Stimulated activated CD8-positive, alpha-beta memory T cell treated with anti-CD3 and anti-CD28 coated beads, Interleukin-12 subunit alpha, Interleukin-12 subunit beta, amount 100 ng/mL, for 24 hours (primary cell): ENCODE results near the gene PLCD3.
A peak's percentile ranks its signal among the peaks of the same experiment; 100 is the strongest.

Source experiments
- DNase-seq: peaks from one replicate; pipeline ENCODE4 v3.0.0-alpha.2; 2020; ENCODE audit errors: extremely low read depth

The PLCD3 gene

DNA sequence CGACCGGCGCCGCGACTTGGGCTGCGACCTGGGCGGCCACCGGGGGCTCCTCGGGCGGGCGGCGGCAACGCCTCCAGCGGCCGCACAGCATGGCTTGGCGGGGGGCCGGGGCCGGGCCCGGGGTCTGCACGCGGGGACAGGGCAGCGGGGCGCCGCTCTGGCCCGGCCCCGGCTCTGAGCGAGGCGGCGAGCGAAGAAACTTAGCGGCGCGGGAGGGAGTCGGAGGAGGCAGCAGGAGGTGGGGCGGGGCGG is at the start of gene PLCD3:
TSS of gene PLCD3 (minus strand) at position 196 of the 252 bp plus-strand sequence. CDS start at position 91, 105 bp downstream.
- no peak for DNase-seq

GRCh38 chr17:45177563-45177962 is 45.2 kb upstream of the PLCD3 start:
- DNase-seq: no peak

GRCh38 chr17:45175759-45176115 is 43.4 kb upstream of the PLCD3 start:
- DNase-seq: no peak

- DNase-seq: peak; percentile 26
Observed at GRCh38 chr17:45172541-45173286, 40.4 kb upstream of the PLCD3 start.

DNA sequence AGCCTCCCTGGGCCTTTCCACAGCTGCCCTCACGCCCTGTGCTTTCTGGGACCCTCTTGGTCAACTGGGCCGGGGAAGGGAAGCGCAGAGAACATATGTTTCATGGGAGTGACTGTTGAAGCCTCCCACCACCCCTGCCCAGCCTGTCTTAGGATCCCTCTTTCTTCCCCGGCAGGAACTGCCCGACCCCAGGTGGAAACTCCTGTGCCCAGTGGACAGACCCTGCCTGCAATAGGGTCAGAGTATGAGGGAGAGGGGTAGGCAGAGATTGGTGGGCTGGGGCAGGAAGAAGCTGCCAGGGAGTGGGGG is 39.9 kb upstream of the PLCD3 start:
- DNase-seq: no peak

DNA sequence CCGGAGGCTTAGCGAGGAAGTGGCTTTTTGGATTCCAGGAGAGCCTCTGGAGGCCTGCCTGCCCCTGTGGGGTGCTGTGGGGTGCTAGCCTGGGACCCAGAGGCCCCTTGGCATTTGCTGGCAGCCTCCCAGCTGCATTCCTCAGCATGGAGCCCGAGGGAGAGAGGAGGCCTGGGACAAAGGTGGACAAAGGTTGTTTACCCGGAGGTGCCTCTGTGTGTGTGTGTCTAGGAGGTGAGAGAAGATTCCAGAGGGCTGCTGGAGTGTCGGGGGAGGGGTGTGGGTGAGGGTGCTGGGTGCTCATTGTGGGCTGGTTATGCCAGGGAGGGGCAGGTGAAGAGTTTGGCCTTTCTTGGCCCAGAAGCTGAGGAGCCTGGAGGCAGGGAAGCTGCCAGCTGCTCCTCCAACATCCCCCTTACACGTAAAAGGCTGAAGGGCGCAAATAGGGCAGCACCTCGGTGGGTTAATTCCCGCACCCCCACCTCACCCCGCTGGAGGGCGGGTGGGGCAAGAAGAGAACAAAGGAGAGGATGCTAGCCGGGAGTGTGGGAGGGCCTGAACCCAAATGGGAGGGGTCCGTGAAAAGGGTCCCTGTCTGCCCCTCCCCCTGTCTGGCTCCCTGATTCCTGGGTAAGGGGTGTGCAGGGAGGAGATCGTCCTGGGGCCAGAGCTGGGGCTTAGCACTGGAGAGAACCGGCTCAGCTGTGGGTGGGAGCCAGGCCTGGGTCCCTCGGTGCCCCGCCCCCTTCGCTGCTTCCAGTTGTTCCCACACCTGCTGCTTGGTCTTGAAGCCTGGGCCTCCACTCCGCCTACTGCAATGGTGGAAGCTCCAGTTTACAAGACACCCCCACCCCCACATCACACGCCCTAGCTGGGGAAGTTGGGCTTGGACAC is 39.3 kb upstream of the PLCD3 start:
- no peak for DNase-seq

GRCh38 chr17:45170931-45171337 is 38.6 kb upstream of the PLCD3 start:
- no peak for DNase-seq

DNA sequence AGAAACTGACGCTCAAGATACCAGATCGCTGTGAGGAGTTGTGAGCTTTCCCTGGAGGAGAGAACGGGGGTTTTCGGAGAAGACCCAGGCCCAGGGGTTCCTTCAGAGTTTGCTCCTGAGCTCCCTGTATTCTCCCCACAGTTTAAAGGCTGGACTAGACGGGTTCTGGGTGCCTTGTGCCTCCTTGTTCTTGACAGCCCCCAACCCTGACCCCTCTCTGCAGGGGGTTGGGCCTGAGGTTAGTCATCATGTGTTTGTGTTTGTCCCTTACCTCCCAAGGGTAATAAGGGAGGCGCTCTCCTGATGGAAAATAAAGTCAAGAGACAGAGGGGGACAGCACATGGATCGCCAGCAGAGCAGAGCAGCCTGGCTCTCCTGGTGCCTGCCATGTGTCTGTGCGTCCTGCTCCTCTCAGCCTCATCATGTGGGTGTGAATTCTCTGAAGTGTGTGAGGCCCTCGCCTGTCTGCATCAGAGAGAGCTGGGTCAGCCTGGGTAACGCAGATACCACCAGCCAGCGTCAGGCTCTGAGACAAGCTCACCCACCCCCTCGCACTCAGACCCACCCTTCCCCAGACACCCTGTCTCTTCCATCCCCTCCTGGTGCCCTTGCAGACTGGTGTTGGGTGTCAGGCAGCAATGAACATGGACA is 38.1 kb upstream of the PLCD3 start:
- DNase-seq: no peak

DNA sequence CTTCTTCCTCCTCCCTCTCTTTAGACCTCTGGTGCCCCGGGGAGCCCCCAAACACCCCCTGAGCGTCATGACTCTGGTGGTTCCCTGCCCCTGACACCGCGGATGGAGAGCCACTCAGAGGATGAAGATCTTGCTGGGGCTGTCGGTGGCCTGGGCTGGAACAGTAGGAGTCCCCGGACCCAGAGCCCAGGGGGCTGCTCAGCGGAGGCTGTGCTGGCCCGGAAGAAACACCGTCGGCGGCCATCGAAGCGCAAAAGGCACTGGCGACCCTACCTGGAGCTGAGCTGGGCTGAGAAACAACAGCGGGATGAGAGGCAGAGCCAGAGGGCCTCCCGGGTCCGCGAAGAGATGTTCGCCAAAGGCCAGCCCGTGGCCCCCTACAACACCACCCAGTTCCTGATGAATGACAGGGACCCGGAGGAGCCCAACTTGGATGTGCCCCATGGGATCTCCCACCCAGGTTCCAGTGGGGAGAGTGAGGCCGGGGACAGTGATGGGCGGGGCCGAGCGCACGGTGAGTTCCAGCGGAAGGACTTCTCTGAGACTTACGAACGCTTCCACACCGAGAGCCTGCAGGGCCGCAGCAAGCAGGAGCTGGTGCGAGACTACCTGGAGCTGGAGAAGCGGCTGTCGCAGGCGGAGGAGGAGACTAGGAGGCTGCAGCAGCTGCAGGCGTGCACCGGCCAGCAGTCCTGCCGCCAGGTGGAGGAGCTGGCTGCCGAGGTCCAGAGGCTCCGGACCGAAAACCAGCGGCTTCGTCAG is 36.9 kb upstream of the PLCD3 start:
- DNase-seq: no peak

- DNase-seq: no peak
Observed at GRCh38 chr17:45164734-45165269, 32.5 kb upstream of the PLCD3 start.

GRCh38 chr17:45162025-45162687 is 29.8 kb upstream of the PLCD3 start:
- DNase-seq: no peak

DNA sequence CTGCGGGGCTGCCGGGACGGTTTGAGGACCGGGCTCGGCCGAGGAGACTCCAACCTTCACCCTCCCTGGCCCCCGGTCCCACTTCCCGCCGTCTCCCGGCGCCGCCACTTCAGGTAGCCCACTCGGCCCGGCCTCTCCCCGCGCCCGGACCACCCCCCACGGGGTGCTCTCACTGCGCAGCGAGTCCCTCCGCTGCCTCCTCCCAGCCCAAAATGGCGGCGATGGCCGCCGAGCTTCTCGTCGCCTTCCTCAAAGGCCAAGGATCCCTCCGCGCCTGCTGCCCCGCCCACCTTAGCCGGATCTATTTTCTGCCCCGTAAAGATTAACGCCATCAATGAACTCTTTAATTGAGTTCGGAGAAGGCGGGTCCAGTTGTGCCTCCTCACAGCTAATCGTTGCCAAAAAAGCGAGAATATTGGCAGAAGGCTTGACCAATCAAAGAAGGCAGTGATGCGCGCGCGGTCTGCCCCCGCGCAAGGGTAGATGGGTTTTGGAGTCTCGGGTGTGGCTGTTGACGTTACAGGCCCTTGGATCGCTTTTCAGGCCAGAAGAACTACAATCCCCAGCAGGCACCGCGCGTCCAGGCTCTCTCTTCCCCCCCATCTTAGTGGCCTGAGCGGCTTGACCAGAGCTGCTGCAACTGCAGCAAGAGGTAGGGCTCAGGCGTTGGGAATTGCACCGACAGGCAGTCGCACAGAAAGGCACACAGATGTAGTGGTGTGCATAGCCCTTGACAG is 29.1 kb upstream of the PLCD3 start, which contains the start of gene HEXIM2:
TSS of gene HEXIM2 (plus strand) at position 588 of the 737 bp plus-strand sequence. CDS start 919 bp downstream, outside the sequence.
- DNase-seq: peak; percentile 87

- DNase-seq: no peak
Observed at GRCh38 chr17:45160447-45161287, 28.4 kb upstream of the PLCD3 start.

DNA sequence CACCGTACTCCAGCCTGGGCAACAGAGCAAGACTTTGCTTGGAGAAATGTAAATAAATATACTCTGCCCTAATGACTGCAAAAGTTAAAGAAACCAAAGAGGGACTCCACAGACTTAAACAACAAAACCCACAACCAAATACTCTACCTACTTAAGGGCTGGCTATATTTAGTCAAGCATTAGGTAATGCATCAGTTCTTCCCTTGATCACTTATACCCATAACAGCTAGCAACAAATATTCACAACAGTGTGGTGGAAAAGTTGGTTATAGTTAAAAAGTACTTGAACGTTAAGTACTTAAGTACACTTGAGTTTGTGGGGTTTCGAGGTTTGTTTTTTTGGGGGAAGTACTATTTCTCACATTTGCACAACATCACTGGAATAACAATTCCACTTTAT is 23.9 kb upstream of the PLCD3 start:
- no peak for DNase-seq

- DNase-seq: no peak
Observed at GRCh38 chr17:45155483-45155882, 23.2 kb upstream of the PLCD3 start.

DNA sequence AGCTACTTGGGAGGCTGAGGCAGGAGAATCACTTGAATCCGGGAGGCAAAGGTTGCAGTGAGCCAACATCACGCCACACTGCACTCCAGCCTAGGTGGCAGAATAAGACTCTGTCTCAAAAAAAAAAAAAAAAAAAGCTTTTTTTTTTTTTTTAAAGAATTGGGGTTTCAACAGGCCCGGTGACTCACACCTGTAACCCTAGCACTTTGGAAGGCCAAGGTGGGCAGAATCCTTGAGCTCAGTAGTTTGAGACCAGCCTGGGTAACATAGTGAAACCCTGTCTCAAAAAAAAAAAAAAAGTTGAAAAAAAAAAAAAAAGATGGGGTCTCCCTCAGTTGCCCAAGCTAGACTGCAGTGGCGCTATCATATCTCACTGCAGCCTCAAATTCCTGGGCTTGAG is 22.7 kb upstream of the PLCD3 start:
- no peak for DNase-seq

GRCh38 chr17:45150911-45151809 is 18.8 kb upstream of the PLCD3 start:
- no peak for DNase-seq
